Coronary artery (tissue), 2 donors: Measurements from ENCODE around the gene PHACTR1.

Experiments used
- DNase-seq: peaks from one replicate; pipeline ENCODE4 v3.0.0-alpha.2; 2017; ENCODE audit warnings: low spot score
- H3K27ac ChIP-seq, 2 donors: fragments of 200-600 bp; sonication (generic); one replicate each; pipeline ENCODE4 v1.5.1; 2016 to 2019
- H3K4me3 ChIP-seq: fragments of 200-600 bp; sonication (generic); 2 replicates; pipeline ENCODE4 v1.5.1; 2016; ENCODE audit warnings: mild to moderate bottlenecking, moderate library complexity
- CTCF ChIP-seq: fragments of 200-600 bp; sonication (generic); IDR thresholded peaks from one replicate; pipeline ENCODE4 v1.5.1; 2019; ENCODE audit warnings: antibody characterized with exemption

The PHACTR1 gene

GRCh38 chr6:13295576-13295975, 579.0 kb downstream of the PHACTR1 start:
- Histone ChIP-seq H3K27ac (no peak overlapping the region), H3K4me3 (no peak overlapping the region)
- DNase-seq = no peak
- TF ChIP-seq CTCF = no peak

- no peak overlapping the region for H3K4me3 ChIP-seq
- no peak overlapping the region for H3K27ac ChIP-seq
- TF ChIP-seq CTCF = no peak
- no peak for DNase-seq
Observed at GRCh38 chr6:13296536-13296997, 580.0 kb downstream of the PHACTR1 start.

- Histone ChIP-seq H3K27ac (no peak overlapping the region), H3K4me3 (no peak overlapping the region)
- no peak for TF ChIP-seq CTCF
- DNase-seq = no peak
Observed at GRCh38 chr6:13297391-13297790, 580.8 kb downstream of the PHACTR1 start.

GRCh38 chr6:13298446-13298845, 581.9 kb downstream of the PHACTR1 start:
- no peak for TF ChIP-seq CTCF
- no peak overlapping the region for H3K27ac ChIP-seq
- no peak for DNase-seq
- no peak overlapping the region for H3K4me3 ChIP-seq

- no peak overlapping the region for H3K4me3 ChIP-seq
- no peak for TF ChIP-seq CTCF
- H3K27ac ChIP-seq = no peak overlapping the region
- no peak for DNase-seq
Observed at GRCh38 chr6:13299403-13299821, 582.8 kb downstream of the PHACTR1 start.

GRCh38 chr6:13299918-13300317, 583.4 kb downstream of the PHACTR1 start:
- H3K4me3 ChIP-seq = no peak overlapping the region
- H3K27ac ChIP-seq = no peak overlapping the region
- DNase-seq = no peak
- TF ChIP-seq CTCF = no peak

- no peak overlapping the region for H3K27ac ChIP-seq
Observed at GRCh38 chr6:13300643-13301590, 584.4 kb downstream of the PHACTR1 start.

More at GRCh38 chr6:13300643-13301590, 584.4 kb downstream of the PHACTR1 start:
- no peak overlapping the region for H3K4me3 ChIP-seq
- TF ChIP-seq CTCF = no peak
- DNase-seq = no peak
